Dermis blood vessel endothelial cell (primary cell): ENCODE measurements around the gene RBM33. TPM values are rescaled to one million over a fixed set of nuclear protein-coding genes. Genes with fewer than 3 reads are reported as not detected.
"Not testable (repeated sequence)": the region's sequence is repeated elsewhere in the genome, so short reads cannot be mapped to it uniquely, and the experiment has no call there.

Experiments
- DNase-seq: peaks from one replicate; pipeline ENCODE4 v3.0.0; 2010
- total RNA-seq: library from RNA; depleted of rRNA; stranded (reverse); fragments of >200 nt; gene quantifications from 2 replicates; pipeline ENCODE4 v1.2.3, GENCODE V29; 2014

Gene RBM33
- total RNA-seq, 1 donor from 2014 or later, result 23.1 TPM

GRCh38 chr7:155810770-155811559, 166.5 kb downstream of the RBM33 start:
- DNase-seq, result no peak

- no peak for DNase-seq
Observed at GRCh38 chr7:155811560-155811894, 167.1 kb downstream of the RBM33 start.

- DNase-seq, result no peak
Observed at GRCh38 chr7:155811895-155812761, 167.7 kb downstream of the RBM33 start, which contains the start of gene SHH. TSS of gene SHH (minus strand) at chr7:155812463. CDS start at chr7:155812122, 341 bp downstream.

- no peak for DNase-seq
Observed at GRCh38 chr7:155813125-155813524, 168.7 kb downstream of the RBM33 start.

GRCh38 chr7:155813546-155814315, 169.3 kb downstream of the RBM33 start:
- DNase-seq, result no peak

GRCh38 chr7:155814316-155815276, 170.1 kb downstream of the RBM33 start:
- DNase-seq, result no peak

GRCh38 chr7:155815332-155816191, 171.1 kb downstream of the RBM33 start:
- peak; percentile 72 for DNase-seq

GRCh38 chr7:155816192-155816508, 171.7 kb downstream of the RBM33 start:
- DNase-seq, result no peak

GRCh38 chr7:155816996-155817395, 172.5 kb downstream of the RBM33 start:
- DNase-seq, result no peak

GRCh38 chr7:155817515-155817914, 173.1 kb downstream of the RBM33 start:
- DNase-seq, result not testable (repeated sequence)

GRCh38 chr7:155818154-155818819, 173.8 kb downstream of the RBM33 start:
- DNase-seq, result no peak

GRCh38 chr7:155818820-155819168, 174.3 kb downstream of the RBM33 start:
- no peak for DNase-seq

GRCh38 chr7:155819186-155819585, 174.7 kb downstream of the RBM33 start:
- DNase-seq, result no peak

GRCh38 chr7:155820246-155820645, 175.8 kb downstream of the RBM33 start:
- DNase-seq, result no peak

GRCh38 chr7:155820788-155821187, 176.3 kb downstream of the RBM33 start:
- DNase-seq, result no peak

- no peak for DNase-seq
Observed at GRCh38 chr7:155821851-155822250, 177.4 kb downstream of the RBM33 start.

GRCh38 chr7:155824227-155824886, 179.9 kb downstream of the RBM33 start:
- peak; percentile 80 for DNase-seq

GRCh38 chr7:155825336-155825735, 180.9 kb downstream of the RBM33 start:
- no peak for DNase-seq

GRCh38 chr7:155829796-155830470, 185.5 kb downstream of the RBM33 start:
- DNase-seq, result no peak
